DMS 273 treated with DMSO at 0.1 percent for 48 hours (cell line): ENCODE measurements around the gene KRT1.
"Not testable (repeated sequence)": the region's sequence is repeated elsewhere in the genome, so short reads cannot be mapped to it uniquely, and the experiment has no call there.

Experiments used
- DNase-seq: peaks from one replicate; lab custom pipeline; 2025; lab: John Stamatoyannopoulos, UW

The KRT1 gene

GRCh38 chr12:52682381-52682660 is 2.1 kb upstream of the KRT1 start:
- no peak for DNase-seq

GRCh38 chr12:52681526-52682380 is 1.5 kb upstream of the KRT1 start:
- DNase-seq: no peak

GRCh38 chr12:52679875-52680274 is 332 bp downstream of the KRT1 start:
- DNase-seq: no peak

GRCh38 chr12:52677671-52678070 is 2.5 kb downstream of the KRT1 start:
- DNase-seq: no peak

- no peak for DNase-seq
These were observed 3.1 kb downstream of the KRT1 start for GRCh38 chr12:52677126-52677525.

- no peak for DNase-seq
These were observed 4.0 kb downstream of the KRT1 start for GRCh38 chr12:52676163-52676562.

- no peak for DNase-seq
These were observed 4.9 kb downstream of the KRT1 start for GRCh38 chr12:52675301-52675701.

- DNase-seq: no peak
These were observed 5.8 kb downstream of the KRT1 start for GRCh38 chr12:52674433-52674775.

- DNase-seq: no peak
These were observed 6.3 kb downstream of the KRT1 start for GRCh38 chr12:52673713-52674432.

GRCh38 chr12:52673217-52673616 is 7.0 kb downstream of the KRT1 start:
- DNase-seq: no peak

- DNase-seq: no peak
These were observed 7.8 kb downstream of the KRT1 start for GRCh38 chr12:52672321-52672933.

GRCh38 chr12:52670961-52671360 is 9.2 kb downstream of the KRT1 start:
- DNase-seq: no peak

GRCh38 chr12:52670506-52670905 is 9.7 kb downstream of the KRT1 start:
- no peak for DNase-seq

- DNase-seq: not testable (repeated sequence)
These were observed 10.3 kb downstream of the KRT1 start for GRCh38 chr12:52669941-52670340.

GRCh38 chr12:52669426-52669825 is 10.8 kb downstream of the KRT1 start:
- no peak for DNase-seq

GRCh38 chr12:52667931-52668330 is 12.3 kb downstream of the KRT1 start:
- no peak for DNase-seq

GRCh38 chr12:52667509-52667908 is 12.7 kb downstream of the KRT1 start:
- no peak for DNase-seq

- no peak for DNase-seq
These were observed 13.7 kb downstream of the KRT1 start for GRCh38 chr12:52666471-52666870.

GRCh38 chr12:52663420-52663819 is 16.8 kb downstream of the KRT1 start:
- no peak for DNase-seq

- DNase-seq: no peak
These were observed 17.3 kb downstream of the KRT1 start for GRCh38 chr12:52662918-52663229.

- DNase-seq: no peak
These were observed 17.9 kb downstream of the KRT1 start for GRCh38 chr12:52662093-52662917.

GRCh38 chr12:52661668-52662067 is 18.5 kb downstream of the KRT1 start:
- DNase-seq: no peak
